ENCODE data around the gene C1QTNF5. TPM values are rescaled to one million over a fixed set of nuclear protein-coding genes. Genes with fewer than 3 reads are reported as not detected.

The C1QTNF5 gene
- total and polyA plus RNA-seq, 2 donors from 2014 or later: 40.4 to 42.8 TPM

GRCh38 chr11:119342023-119342300 lies 1.3 kb upstream of the C1QTNF5 start:
- H3K9me3 ChIP-seq (ENCODE audit: control insufficient read depth in 2 of 3, insufficient read depth in 1 of 3, low read length in 3 of 3): no peaks in the 10 kb centered on the region
- no peaks in the 10 kb centered on the region for H3K27me3 ChIP-seq (ENCODE audit: control insufficient read depth, insufficient read depth, low read length)
- no peak overlapping the region for H3K27ac ChIP-seq (ENCODE audit: low read depth in 2 of 2, low read length in 2 of 2)
- DNase-seq (peak in 1 of 5 donors; percentile 67), FAIRE-seq (no peak)
- H3K4me1 ChIP-seq (ENCODE audit: control insufficient read depth in 2 of 3, insufficient read depth in 2 of 3, low read depth in 1 of 3, low read length in 3 of 3): peaks cover 0 to 21% (median 6%) of the 10 kb centered on the region in 3 donors
- no peaks in the 10 kb centered on the region for H3K36me3 ChIP-seq (ENCODE audit: control insufficient read depth in 2 of 3, insufficient read depth in 3 of 3, low read length in 3 of 3)
- H3K4me3 ChIP-seq (ENCODE audit: low read length in 3 of 3): no peak overlapping the region
- no peak overlapping the region for H3K9ac ChIP-seq (ENCODE audit: low read length in 3 of 3)
- intact Hi-C loops (cut with DNase I): no loop called here
- TF ChIP-seq, protein P1, sequence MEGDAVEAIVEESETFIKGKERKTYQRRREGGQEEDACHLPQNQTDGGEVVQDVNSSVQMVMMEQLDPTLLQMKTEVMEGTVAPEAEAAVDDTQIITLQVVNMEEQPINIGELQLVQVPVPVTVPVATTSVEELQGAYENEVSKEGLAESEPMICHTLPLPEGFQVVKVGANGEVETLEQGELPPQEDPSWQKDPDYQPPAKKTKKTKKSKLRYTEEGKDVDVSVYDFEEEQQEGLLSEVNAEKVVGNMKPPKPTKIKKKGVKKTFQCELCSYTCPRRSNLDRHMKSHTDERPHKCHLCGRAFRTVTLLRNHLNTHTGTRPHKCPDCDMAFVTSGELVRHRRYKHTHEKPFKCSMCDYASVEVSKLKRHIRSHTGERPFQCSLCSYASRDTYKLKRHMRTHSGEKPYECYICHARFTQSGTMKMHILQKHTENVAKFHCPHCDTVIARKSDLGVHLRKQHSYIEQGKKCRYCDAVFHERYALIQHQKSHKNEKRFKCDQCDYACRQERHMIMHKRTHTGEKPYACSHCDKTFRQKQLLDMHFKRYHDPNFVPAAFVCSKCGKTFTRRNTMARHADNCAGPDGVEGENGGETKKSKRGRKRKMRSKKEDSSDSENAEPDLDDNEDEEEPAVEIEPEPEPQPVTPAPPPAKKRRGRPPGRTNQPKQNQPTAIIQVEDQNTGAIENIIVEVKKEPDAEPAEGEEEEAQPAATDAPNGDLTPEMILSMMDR (IDR thresholded peaks at IDR 0.05; ENCODE audit: borderline replicate concordance, extremely low read depth, insufficient read depth): no peak

GRCh38 chr11:119341222-119342022 lies 739 bp upstream of the C1QTNF5 start:
- H3K36me3 ChIP-seq (ENCODE audit: control insufficient read depth in 2 of 3, insufficient read depth in 3 of 3, low read length in 3 of 3): no peaks in the 10 kb centered on the region
- no peaks in the 10 kb centered on the region for H3K9me3 ChIP-seq (ENCODE audit: control insufficient read depth in 2 of 3, insufficient read depth in 1 of 3, low read length in 3 of 3)
- intact Hi-C loops (cut with DNase I): no loop called here
- H3K27me3 ChIP-seq (ENCODE audit: control insufficient read depth, insufficient read depth, low read length): no peaks in the 10 kb centered on the region
- peak overlapping the region; percentile 71 to 80 for H3K27ac ChIP-seq (ENCODE audit: low read depth in 2 of 2, low read length in 2 of 2)
- H3K4me1 ChIP-seq (ENCODE audit: control insufficient read depth in 2 of 3, insufficient read depth in 2 of 3, low read depth in 1 of 3, low read length in 3 of 3): peaks cover 0 to 21% (median 6%) of the 10 kb centered on the region in 3 donors
- peak overlapping the region in 1 of 3 donors; percentile 56 for H3K4me3 ChIP-seq (ENCODE audit: low read length in 3 of 3)
- no peak for FAIRE-seq
- DNase-seq: peak in 2 of 5 donors; percentile 59 to 74
- H3K9ac ChIP-seq (ENCODE audit: low read length in 3 of 3): peak overlapping the region in 1 of 3 donors; percentile 73
- TF ChIP-seq, protein P1 (IDR thresholded peaks at IDR 0.05; ENCODE audit: borderline replicate concordance, extremely low read depth, insufficient read depth): no peak

- H3K4me1 ChIP-seq (ENCODE audit: control insufficient read depth in 2 of 3, insufficient read depth in 2 of 3, low read depth in 1 of 3, low read length in 3 of 3): peaks cover 0 to 32% (median 13%) of the 10 kb centered on the region in 3 donors
- DNase-seq (peak; percentile 76 to 93 (median 86)), FAIRE-seq (no peak)
- no peaks in the 10 kb centered on the region for H3K9me3 ChIP-seq (ENCODE audit: control insufficient read depth in 2 of 3, insufficient read depth in 1 of 3, low read length in 3 of 3)
- intact Hi-C loops (cut with DNase I): no loop called here
- peak overlapping the region in 2 of 3 donors; percentile 6 to 56 for H3K4me3 ChIP-seq (ENCODE audit: low read length in 3 of 3)
- no peaks in the 10 kb centered on the region for H3K36me3 ChIP-seq (ENCODE audit: control insufficient read depth in 2 of 3, insufficient read depth in 3 of 3, low read length in 3 of 3)
- H3K9ac ChIP-seq (ENCODE audit: low read length in 3 of 3): peak overlapping the region in 2 of 3 donors; percentile 57 to 73
- no peaks in the 10 kb centered on the region for H3K27me3 ChIP-seq (ENCODE audit: control insufficient read depth, insufficient read depth, low read length)
- TF ChIP-seq, protein P1 (IDR thresholded peaks at IDR 0.05; ENCODE audit: borderline replicate concordance, extremely low read depth, insufficient read depth): peak; percentile 65
- H3K27ac ChIP-seq (ENCODE audit: low read depth in 2 of 2, low read length in 2 of 2): peak overlapping the region; percentile 80 to 82
Observed at GRCh38 chr11:119339589-119340334, 921 bp downstream of the C1QTNF5 start.
